CD4-positive, alpha-beta T cell (primary cell): Measurements from ENCODE around the gene NSD2. TPM values are rescaled to one million over a fixed set of nuclear protein-coding genes. Genes with fewer than 3 reads are reported as not detected.

Experiments used
- ATAC-seq: fragments of 200-7000 bp; cut with Tn5 transposase; one replicate; pipeline ENCODE4 v1.10.0; 2022; ENCODE audit warnings: mild to moderate bottlenecking; ENCODE audit not compliant: poor library complexity
- CTCF ChIA-PET: fragments of 350-600 bp; sonication (Branson Sonifier 250); formaldehyde crosslinking; loops from one replicate; lab custom pipeline; 2021; ENCODE audit warnings: antibody characterized with exemption, inconsistent platforms; lab: Charles Lee
- POLR2A ChIA-PET: fragments of 350-600 bp; sonication (Branson Sonifier 250); formaldehyde crosslinking; loops from one replicate; lab custom pipeline; 2021; ENCODE audit warnings: antibody characterized with exemption, inconsistent platforms; lab: Charles Lee
- DNase-seq, 14 experiments: peaks; one replicate each; pipeline ENCODE4 v3.0.0-alpha.2; 2013 to 2020; ENCODE audit warnings: mixed read lengths in 2 of 14
- H3K27ac ChIP-seq, 2 donors: one replicate each; pipeline versions ENCODE4 v1.5.1 to v1.7.0; 2013; ENCODE audit warnings: low read length in 2 of 2, low read depth in 1 of 2, mild to moderate bottlenecking in 1 of 2
- H3K27me3 ChIP-seq, 2 experiments: 1 replicate in 1 of 2; 2 replicates in 1 of 2; pipeline versions ENCODE4 v1.6.1 to v1.7.0; 2013; ENCODE audit warnings: low read length in 2 of 2, control low read depth in 1 of 2, mild to moderate bottlenecking in 1 of 2, moderate library complexity in 1 of 2; ENCODE audit not compliant: insufficient read depth in 2 of 2, control insufficient read depth in 1 of 2
- H3K36me3 ChIP-seq: one replicate; pipeline ENCODE4 v1.6.1; 2013; ENCODE audit warnings: low read length, control low read depth; ENCODE audit not compliant: insufficient read depth
- H3K4me1 ChIP-seq: one replicate; pipeline ENCODE4 v1.6.1; 2013; ENCODE audit warnings: low read length, control low read depth; ENCODE audit not compliant: insufficient read depth
- H3K4me3 ChIP-seq: one replicate; pipeline ENCODE4 v1.5.1; 2013; ENCODE audit warnings: mild to moderate bottlenecking, low read length, moderate library complexity
- H3K9me3 ChIP-seq, 2 experiments: 1 replicate in 1 of 2; 2 replicates in 1 of 2; pipeline versions ENCODE4 v1.6.1 to v1.7.0; 2013; ENCODE audit warnings: low read length in 2 of 2, mild to moderate bottlenecking in 2 of 2, control low read depth in 1 of 2, moderate library complexity in 1 of 2; ENCODE audit not compliant: control insufficient read depth in 1 of 2, insufficient read depth in 1 of 2
- H3K27ac Mint-ChIP-seq: one replicate; pipeline ENCODE4 v1.8.0; 2020; ENCODE audit warnings: mixed read lengths
- H3K27me3 Mint-ChIP-seq: one replicate; pipeline ENCODE4 v1.8.0; 2021; ENCODE audit warnings: mixed read lengths
- H3K36me3 Mint-ChIP-seq: one replicate; pipeline ENCODE4 v1.8.0; 2021; ENCODE audit warnings: low read depth, mixed read lengths
- H3K4me1 Mint-ChIP-seq: one replicate; pipeline ENCODE4 v1.8.0; 2021; ENCODE audit warnings: low read depth, mixed read lengths
- H3K4me3 Mint-ChIP-seq: one replicate; pipeline ENCODE4 v1.8.0; 2020; ENCODE audit warnings: mild to moderate bottlenecking, mixed read lengths
- H3K9me3 Mint-ChIP-seq: one replicate; pipeline ENCODE4 v1.8.0; 2020; ENCODE audit warnings: mixed read lengths
- CTCF ChIP-seq: fragments of 200-600 bp; IDR thresholded peaks from one replicate; pipeline ENCODE4 v1.8.0; 2022; ENCODE audit warnings: antibody characterized with exemption, mild to moderate bottlenecking
- intact Hi-C, 2 experiments: fragments of 100-400 bp; cut with DNase I in 1 of 2; cut with micrococcal nuclease in 1 of 2; formaldehyde crosslinking; loops; one replicate each; pipeline versions ENCODE4 v1.15.1 to v1.9.0; 2023 to 2025; cut with DNase I, micrococcal nuclease
- total RNA-seq, 174 experiments: library from RNA in 2 of 174; stranded (reverse) in 2 of 174; gene quantifications; one replicate each; pipeline ENCODE4 v1.2.3 and lab custom pipeline; 2021 to 2026

Gene NSD2
- total RNA-seq, 2 experiments from 2014 or later = 42.4 to 45.8 TPM

GRCh38 chr4:1822568-1823544 is 48.3 kb upstream of the NSD2 start:
- TF ChIP-seq CTCF = no peak
- H3K4me3 Mint-ChIP-seq = no peak overlapping the region

GRCh38 chr4:1823545-1823932 is 47.7 kb upstream of the NSD2 start:
- Histone ChIP-seq H3K4me1 (no peaks in the 10 kb centered on the region), H3K27ac (no peak overlapping the region), H3K9me3 (no peaks in the 10 kb centered on the region), H3K36me3 (peaks cover 62% of the 10 kb centered on the region), H3K4me3 (no peak overlapping the region), H3K27me3 (no peaks in the 10 kb centered on the region)
- no peaks in the 10 kb centered on the region for H3K4me1 Mint-ChIP-seq
- POLR2A ChIA-PET = no interaction called here
- H3K9me3 Mint-ChIP-seq = no peaks in the 10 kb centered on the region
- no peak for TF ChIP-seq CTCF
- DNase-seq (no peak), ATAC-seq (no peak)
- no peak overlapping the region for H3K4me3 Mint-ChIP-seq
- no peak overlapping the region for H3K27ac Mint-ChIP-seq
- CTCF ChIA-PET = no interaction called here
- H3K27me3 Mint-ChIP-seq = no peaks in the 10 kb centered on the region
- peaks cover 70% of the 10 kb centered on the region for H3K36me3 Mint-ChIP-seq
- intact Hi-C loops = no loop called here

More at GRCh38 chr4:1822568-1823544, 48.3 kb upstream of the NSD2 start:
- POLR2A ChIA-PET = no interaction called here
- DNase-seq (no peak), ATAC-seq (no peak)
- Histone ChIP-seq H3K4me1 (no peaks in the 10 kb centered on the region), H3K9me3 (no peaks in the 10 kb centered on the region), H3K36me3 (peaks cover 64% of the 10 kb centered on the region), H3K4me3 (no peak overlapping the region), H3K27me3 (no peaks in the 10 kb centered on the region), H3K27ac (no peak overlapping the region)
- CTCF ChIA-PET = no interaction called here
- Mint-ChIP-seq H3K27ac (no peak overlapping the region), H3K27me3 (no peaks in the 10 kb centered on the region), H3K9me3 (no peaks in the 10 kb centered on the region), H3K4me1 (no peaks in the 10 kb centered on the region), H3K36me3 (peaks cover 76% of the 10 kb centered on the region)
- intact Hi-C loops = no loop called here

GRCh38 chr4:1824746-1825145 is 46.4 kb upstream of the NSD2 start:
- H3K27me3 ChIP-seq = no peaks in the 10 kb centered on the region
- no peaks in the 10 kb centered on the region for H3K27me3 Mint-ChIP-seq
- peaks cover 63% of the 10 kb centered on the region for H3K36me3 Mint-ChIP-seq
- no peak overlapping the region for H3K4me3 Mint-ChIP-seq
- no peaks in the 10 kb centered on the region for H3K9me3 Mint-ChIP-seq
- ChIA-PET POLR2A (no interaction called here), CTCF (no interaction called here)
- H3K36me3 ChIP-seq = peaks cover 51% of the 10 kb centered on the region
- ATAC-seq (no peak), DNase-seq (no peak)
- intact Hi-C loops = loop anchor here in 1 of 2 experiments (5.0 kb wide), 1 partner anchor 1022 kb away; no protein-coding TSS in a partner anchor
- H3K4me3 ChIP-seq = no peak overlapping the region
- H3K27ac Mint-ChIP-seq = no peak overlapping the region
- H3K27ac ChIP-seq = no peak overlapping the region
- TF ChIP-seq CTCF = no peak
- H3K4me1 ChIP-seq = no peaks in the 10 kb centered on the region
- no peaks in the 10 kb centered on the region for H3K4me1 Mint-ChIP-seq
- no peaks in the 10 kb centered on the region for H3K9me3 ChIP-seq
